ENCODE results near the gene HEXB. TPM values are rescaled to one million over a fixed set of nuclear protein-coding genes. Genes with fewer than 3 reads are reported as not detected.

The HEXB gene
- total and polyA plus RNA-seq, 9 of the 15 experiments (the other 6 are each of a cell fraction or from before 2014, with no cell fraction given) = 22.9 to 158 (median 108) TPM

GRCh38 chr5:74766849-74767578 lies 82.0 kb downstream of the HEXB start, which contains the start of the genes GFM2 and NSA2 (continued):
- TF ChIP-seq CBX3 (IDR thresholded peaks at IDR 0.05; ENCODE audit: borderline replicate concordance in 1 of 2, low read length in 2 of 2) = peak in 1 of 2 experiments; percentile 87; a peak in 2 of 3 replicates
- TF ChIP-seq ZNF124 (CRISPR knock-in tag; IDR thresholded peaks at IDR 0.05) = 0 out of 2 replicates have a peak, but pooled peaks have one; percentile 35
- TF ChIP-seq CHCHD3 (CRISPR knock-in tag; IDR thresholded peaks at IDR 0.05) = no peak
- TF ChIP-seq MXI1 (IDR thresholded peaks at IDR 0.05; ENCODE audit: low read depth, low read length) = 0 out of 2 replicates have a peak, but pooled peaks have one; percentile 41
- peak; percentile 16; the same call in 1 of the 2 replicates for TF ChIP-seq BMI1 (IDR thresholded peaks at IDR 0.05; ENCODE audit: low read length)
- TF ChIP-seq TCF7 (IDR thresholded peaks at IDR 0.05; ENCODE audit: borderline replicate concordance) = peak; percentile 89; the same call in 1 of the 2 replicates
- TF ChIP-seq FUS (optimal IDR thresholded peaks at IDR 0.05; ENCODE audit: low read depth, low read length) = no peak
- TF ChIP-seq ZC3H4 (CRISPR knock-in tag; IDR thresholded peaks at IDR 0.05; ENCODE audit: borderline replicate concordance) = no peak
- no peak for TF ChIP-seq NUFIP1 (IDR thresholded peaks at IDR 0.05; ENCODE audit: partially characterized antibody)
- TF ChIP-seq ZNF140 (CRISPR knock-in tag; IDR thresholded peaks at IDR 0.05) = no peak
- no peak for TF ChIP-seq MYNN (IDR thresholded peaks at IDR 0.05)
- TF ChIP-seq MYNN (CRISPR knock-in tag; IDR thresholded peaks at IDR 0.05) = no peak
- no peak for TF ChIP-seq SMAD2 (IDR thresholded peaks at IDR 0.05; ENCODE audit: low read depth, low read length)
- TF ChIP-seq XRCC4 (IDR thresholded peaks at IDR 0.05; ENCODE audit: extremely low read depth, insufficient read depth, insufficient read length) = no peak
- no peak for TF ChIP-seq SMAD3 (CRISPR knock-in tag; conservative IDR thresholded peaks at IDR 0.05)
- TF ChIP-seq HOMEZ (CRISPR knock-in tag; IDR thresholded peaks at IDR 0.05) = no peak
- no peak for TF ChIP-seq ASH1L (IDR thresholded peaks at IDR 0.05; ENCODE audit: borderline replicate concordance, low read depth, partially characterized antibody)
- no peak for TF ChIP-seq NR2F6 (CRISPR knock-in tag; IDR thresholded peaks at IDR 0.05)
- TF ChIP-seq, protein P1, sequence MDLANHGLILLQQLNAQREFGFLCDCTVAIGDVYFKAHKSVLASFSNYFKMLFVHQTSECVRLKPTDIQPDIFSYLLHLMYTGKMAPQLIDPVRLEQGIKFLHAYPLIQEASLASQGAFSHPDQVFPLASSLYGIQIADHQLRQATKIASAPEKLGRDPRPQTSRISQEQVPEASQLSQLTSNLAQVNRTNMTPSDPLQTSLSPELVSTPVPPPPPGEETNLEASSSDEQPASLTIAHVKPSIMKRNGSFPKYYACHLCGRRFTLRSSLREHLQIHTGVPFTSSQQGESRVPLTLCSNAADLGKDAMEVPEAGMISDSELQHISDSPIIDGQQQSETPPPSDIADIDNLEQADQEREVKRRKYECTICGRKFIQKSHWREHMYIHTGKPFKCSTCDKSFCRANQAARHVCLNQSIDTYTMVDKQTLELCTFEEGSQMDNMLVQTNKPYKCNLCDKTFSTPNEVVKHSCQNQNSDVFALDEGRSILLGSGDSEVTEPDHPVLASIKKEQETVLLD (IDR thresholded peaks at IDR 0.05) = 0 out of 2 replicates have a peak, but pooled peaks have one; percentile 37
- no peak for TF ChIP-seq ADNP (tag; IDR thresholded peaks at IDR 0.05)
- TF ChIP-seq MCM2 (IDR thresholded peaks at IDR 0.05; ENCODE audit: low read depth) = no peak
- TF ChIP-seq ZNF785 (CRISPR knock-in tag; IDR thresholded peaks at IDR 0.05) = no peak
- TF ChIP-seq TCF15 (CRISPR knock-in tag; IDR thresholded peaks at IDR 0.05) = peak; percentile 51; the same call in 1 of the 2 replicates
- no peak for TF ChIP-seq HINFP (tag; conservative IDR thresholded peaks at IDR 0.05; ENCODE audit: low read depth)
- no peak for TF ChIP-seq CBX2 (IDR thresholded peaks at IDR 0.05; ENCODE audit: insufficient read depth, low read length, poor library complexity, severe bottlenecking)
- no peak for TF ChIP-seq ESRRB (CRISPR knock-in tag; IDR thresholded peaks at IDR 0.05; ENCODE audit: borderline replicate concordance)
